GM12878 (cell line): ENCODE measurements around the gene ABCB4. TPM values are rescaled to one million over a fixed set of nuclear protein-coding genes. Genes with fewer than 3 reads are reported as not detected.

Experiments
- ATAC-seq: fragments of 200-7000 bp; cut with Tn5 transposase; 3 replicates; pipeline ENCODE4 v1.9.1; 2020; ENCODE audit warnings: mild to moderate bottlenecking, moderate library complexity
- BruUV-seq: library from RNA; stranded (reverse); fragments of 400-500 nt; replicated peaks from 2 replicates; lab custom pipeline; 2021; lab: Mats Ljungman, UMichigan
- CTCF ChIA-PET: fragments of 300-600 bp; sonication (Branson Sonifier 250); formaldehyde crosslinking; extraction: SDS; loops from one replicate; lab custom pipeline; 2021; ENCODE audit warnings: inconsistent platforms; lab: Yijun Ruan, JAX
- POLR2A ChIA-PET: fragments of 350-600 bp; formaldehyde crosslinking; extraction: SDS; loops from one replicate; lab custom pipeline; 2021; ENCODE audit warnings: inconsistent platforms; lab: Charles Lee
- RAD21 ChIA-PET: fragments of 300-600 bp; sonication (Branson Sonifier 250); formaldehyde crosslinking; loops from one replicate; lab custom pipeline; 2023; ENCODE audit warnings: antibody characterized with exemption; ENCODE audit not compliant: unreplicated experiment; lab: Charles Lee
- SMC1A ChIA-PET: fragments of 300-600 bp; sonication (Branson Sonifier 250); formaldehyde crosslinking; loops from one replicate; lab custom pipeline; 2023; ENCODE audit not compliant: unreplicated experiment, uncharacterized antibody; lab: Charles Lee
- DNase-seq: peaks from one replicate; pipeline ENCODE4 v3.0.0-alpha.2; 2011; ENCODE audit warnings: low read depth, low spot score
- FAIRE-seq: peaks from 3 replicates; lab custom pipeline; 2011; peaks lifted over from hg19 to GRCh38; lab: Jason Lieb, UNC
- H2AFZ ChIP-seq: 2 replicates; pipeline ENCODE4 v1.6.0; 2011; ENCODE audit warnings: low read depth, low read length, control low read depth; ENCODE audit not compliant: control insufficient read depth
- H3K27ac ChIP-seq: 2 replicates; pipeline ENCODE4 v1.5.1; 2011; ENCODE audit warnings: control low read depth; ENCODE audit not compliant: control insufficient read depth, insufficient read depth
- H3K27me3 ChIP-seq, 2 experiments: replicated peaks in 1 of 2; 2 replicates each; pipeline versions ENCODE4 v1.6.0 to v1.6.1; 2011; ENCODE audit warnings: low read length in 1 of 2; ENCODE audit not compliant: control insufficient read depth in 2 of 2, insufficient read depth in 2 of 2
- H3K36me3 ChIP-seq, 2 experiments: 2 replicates each; pipeline ENCODE4 v1.5.1; 2011; ENCODE audit warnings: low read length in 1 of 2; ENCODE audit not compliant: control insufficient read depth in 2 of 2, insufficient read depth in 2 of 2
- H3K4me1 ChIP-seq: 2 replicates; pipeline ENCODE4 v1.6.1; 2011; ENCODE audit warnings: mild to moderate bottlenecking, low read length, moderate library complexity, mixed read lengths; ENCODE audit not compliant: control insufficient read depth, insufficient read depth
- H3K4me2 ChIP-seq: 2 replicates; pipeline ENCODE4 v1.6.0; 2011; ENCODE audit warnings: control low read depth; ENCODE audit not compliant: control insufficient read depth, insufficient read depth
- H3K4me3 ChIP-seq: fragments of 200-600 bp; sonication (generic); 2 replicates; pipeline ENCODE4 v1.5.1; 2016
- H3K79me2 ChIP-seq: 2 replicates; pipeline ENCODE4 v1.6.0; 2011; ENCODE audit warnings: low read length; ENCODE audit not compliant: control insufficient read depth, insufficient read depth
- H3K9ac ChIP-seq: 2 replicates; pipeline ENCODE4 v1.8.0; 2011; ENCODE audit warnings: low read length, control low read depth, mixed read lengths; ENCODE audit not compliant: control insufficient read depth, insufficient read depth
- H3K9me3 ChIP-seq: replicated peaks from 3 replicates; pipeline ENCODE4 v1.5.1; 2011; ENCODE audit warnings: mild to moderate bottlenecking, low read length; ENCODE audit not compliant: control insufficient read depth, insufficient read depth
- H4K20me1 ChIP-seq: 2 replicates; pipeline ENCODE4 v1.6.0; 2011; ENCODE audit not compliant: control insufficient read depth, insufficient read depth
- MEF2A ChIP-seq: IDR thresholded peaks from 2 replicates; pipeline ENCODE4 v1.6.1; 2011; ENCODE audit warnings: low read depth, mild to moderate bottlenecking, low read length, moderate library complexity; ENCODE audit not compliant: insufficient read depth
- NR2C2 ChIP-seq: IDR thresholded peaks from 2 replicates; pipeline ENCODE4 v1.6.1; 2011; ENCODE audit warnings: borderline replicate concordance, low read depth; ENCODE audit not compliant: control insufficient read depth, insufficient read length
- NRF1 ChIP-seq: conservative IDR thresholded peaks from 2 replicates; pipeline ENCODE4 v1.6.1; 2011; ENCODE audit warnings: mild to moderate bottlenecking, low read depth, low read length, improper control_type of control experiment
- RAD51 ChIP-seq: fragments of 450-650 bp; IDR thresholded peaks from 2 replicates; pipeline ENCODE4 v1.6.1; 2016; ENCODE audit warnings: moderate library complexity, mild to moderate bottlenecking, inconsistent platforms
- SP1 ChIP-seq: IDR thresholded peaks from one replicate; pipeline ENCODE4 v1.6.1; 2011; ENCODE audit warnings: low read depth, low read length
- SRF ChIP-seq, 2 experiments: IDR thresholded peaks; 2 replicates each; pipeline ENCODE4 v1.6.1; 2011; ENCODE audit warnings: low read depth in 2 of 2, low read length in 2 of 2, mild to moderate bottlenecking in 1 of 2, moderate library complexity in 1 of 2
- TBL1XR1 ChIP-seq: IDR thresholded peaks from 2 replicates; pipeline ENCODE4 v1.6.1; 2012; ENCODE audit warnings: low read depth, low read length, improper control_type of control experiment
- TCF12 ChIP-seq: IDR thresholded peaks from 2 replicates; pipeline ENCODE4 v1.6.1; 2011; ENCODE audit warnings: low read depth, mild to moderate bottlenecking, low read length
- TCF3 ChIP-seq: IDR thresholded peaks from 2 replicates; pipeline ENCODE4 v1.6.1; 2012; ENCODE audit warnings: low read depth, mild to moderate bottlenecking, low read length, borderline replicate concordance; ENCODE audit not compliant: insufficient read depth
- TCF7 ChIP-seq: IDR thresholded peaks from 2 replicates; pipeline ENCODE4 v1.6.1; 2014; ENCODE audit warnings: antibody characterized with exemption, borderline replicate concordance
- ZSCAN29 ChIP-seq: fragments of 450-650 bp; IDR thresholded peaks from 2 replicates; pipeline ENCODE4 v1.6.1; 2017; ENCODE audit warnings: mild to moderate bottlenecking, moderate library complexity
- WGBS: methylation state at CpG from one replicate; pipeline ENCODE4 v1.1.6; 2016; ENCODE audit warnings: low lambda C conversion rate; ENCODE audit not compliant: insufficient replicate concordance, insufficient coverage; ENCODE audit errors: missing lambda C conversion rate; 5-methylcytosine and 5-hydroxymethylcytosine counted together
- in situ Hi-C: fragments of 300-500 bp; cut with MboI; formaldehyde crosslinking; loops from 9 replicates; pipeline ENCODE4 v1.14.3; 2018; ENCODE audit warnings: mixed read lengths
- intact Hi-C: fragments of 100-400 bp; cut with micrococcal nuclease; formaldehyde crosslinking; loops from one replicate; pipeline ENCODE4 v1.14.2; 2022; ENCODE audit not compliant: unreplicated experiment
- polyA plus RNA-seq, 11 experiments: library from polyadenylated mRNA; depleted of rRNA in 4 of 11; unstranded in 6 of 11; stranded (reverse) in 5 of 11; fragments of >200 nt; fragmentation: Nextera tagmentation in 4 of 11; fragmentation: Illumina TruSeq in 1 of 11; extraction: Ambion mirVana in 4 of 11; extraction: Trizol in 1 of 11; gene quantifications; 1 replicate in 1 of 11; 2 replicates in 10 of 11; pipeline versions ENCODE4 v1.2.1 to v1.2.3, GENCODE V29; 2011 to 2016; ENCODE audit warnings: inconsistent platforms in 2 of 11, missing spikeins in 2 of 11, low read depth in 1 of 11
- total RNA-seq, 4 experiments: library from RNA; depleted of rRNA in 3 of 4; stranded (reverse); fragments of >200 nt in 3 of 4; fragmentation: Illumina TruSeq in 1 of 4; extraction: Trizol in 1 of 4; gene quantifications; 2 replicates each; pipeline versions ENCODE4 v1.2.1 to v1.2.3, GENCODE V29; 2013 to 2021
- TF ChIP-seq, protein P1 (sequence below): fragments of 450-650 bp; IDR thresholded peaks from 2 replicates; pipeline ENCODE4 v1.6.1; 2017; ENCODE audit warnings: mild to moderate bottlenecking, moderate library complexity

The ABCB4 gene
- total and polyA plus RNA-seq, 10 of the 15 experiments (the other 5 are each of a cell fraction or from before 2014, with no cell fraction given), result 1.9 to 8.3 (median 4.4) TPM

GRCh38 chr7:87483131-87483530 lies 7.7 kb upstream of the ABCB4 start:
- H3K9ac ChIP-seq, result no peak overlapping the region
- CTCF ChIA-PET, result no interaction called here
- H3K4me1 ChIP-seq, result no peaks in the 10 kb centered on the region
- no peaks in the 10 kb centered on the region for H3K36me3 ChIP-seq
- DNase-seq, result no peak
- TF ChIP-seq TCF12, result no peak
- no peak for TF ChIP-seq RAD51
- TF ChIP-seq TCF7, result no peak
- TF ChIP-seq NRF1, result no peak
- TF ChIP-seq TCF3, result no peak
- TF ChIP-seq SP1, result no peak
- TF ChIP-seq ZSCAN29, result no peak
- no peak for TF ChIP-seq TBL1XR1
- TF ChIP-seq SRF (IDR thresholded peaks at IDR 0.05; ENCODE audit: low read depth in 2 of 2, low read length in 2 of 2), result no peak
- no peak for TF ChIP-seq NR2C2
- TF ChIP-seq, protein P1, sequence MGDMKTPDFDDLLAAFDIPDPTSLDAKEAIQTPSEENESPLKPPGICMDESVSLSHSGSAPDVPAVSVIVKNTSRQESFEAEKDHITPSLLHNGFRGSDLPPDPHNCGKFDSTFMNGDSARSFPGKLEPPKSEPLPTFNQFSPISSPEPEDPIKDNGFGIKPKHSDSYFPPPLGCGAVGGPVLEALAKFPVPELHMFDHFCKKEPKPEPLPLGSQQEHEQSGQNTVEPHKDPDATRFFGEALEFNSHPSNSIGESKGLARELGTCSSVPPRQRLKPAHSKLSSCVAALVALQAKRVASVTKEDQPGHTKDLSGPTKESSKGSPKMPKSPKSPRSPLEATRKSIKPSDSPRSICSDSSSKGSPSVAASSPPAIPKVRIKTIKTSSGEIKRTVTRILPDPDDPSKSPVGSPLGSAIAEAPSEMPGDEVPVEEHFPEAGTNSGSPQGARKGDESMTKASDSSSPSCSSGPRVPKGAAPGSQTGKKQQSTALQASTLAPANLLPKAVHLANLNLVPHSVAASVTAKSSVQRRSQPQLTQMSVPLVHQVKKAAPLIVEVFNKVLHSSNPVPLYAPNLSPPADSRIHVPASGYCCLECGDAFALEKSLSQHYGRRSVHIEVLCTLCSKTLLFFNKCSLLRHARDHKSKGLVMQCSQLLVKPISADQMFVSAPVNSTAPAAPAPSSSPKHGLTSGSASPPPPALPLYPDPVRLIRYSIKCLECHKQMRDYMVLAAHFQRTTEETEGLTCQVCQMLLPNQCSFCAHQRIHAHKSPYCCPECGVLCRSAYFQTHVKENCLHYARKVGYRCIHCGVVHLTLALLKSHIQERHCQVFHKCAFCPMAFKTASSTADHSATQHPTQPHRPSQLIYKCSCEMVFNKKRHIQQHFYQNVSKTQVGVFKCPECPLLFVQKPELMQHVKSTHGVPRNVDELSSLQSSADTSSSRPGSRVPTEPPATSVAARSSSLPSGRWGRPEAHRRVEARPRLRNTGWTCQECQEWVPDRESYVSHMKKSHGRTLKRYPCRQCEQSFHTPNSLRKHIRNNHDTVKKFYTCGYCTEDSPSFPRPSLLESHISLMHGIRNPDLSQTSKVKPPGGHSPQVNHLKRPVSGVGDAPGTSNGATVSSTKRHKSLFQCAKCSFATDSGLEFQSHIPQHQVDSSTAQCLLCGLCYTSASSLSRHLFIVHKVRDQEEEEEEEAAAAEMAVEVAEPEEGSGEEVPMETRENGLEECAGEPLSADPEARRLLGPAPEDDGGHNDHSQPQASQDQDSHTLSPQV, result no peak
- no peak for TF ChIP-seq MEF2A
- TF ChIP-seq, all 136 proteins: peak for 0
- Histone ChIP-seq H3K27ac (no peak overlapping the region), H2AFZ (no peak overlapping the region), H3K9me3 (no peaks in the 10 kb centered on the region; the same call in 2 of the 3 replicates), H4K20me1 (no peaks in the 10 kb centered on the region), H3K79me2 (no peaks in the 10 kb centered on the region), H3K27me3 (no peaks in the 10 kb centered on the region), H3K4me3 (no peak overlapping the region), H3K4me2 (no peak overlapping the region)
- RAD21 ChIA-PET, result no interaction called here
- FAIRE-seq, result no peak
- intact Hi-C loops (no loop called here), in situ Hi-C loops (no loop called here)
- SMC1A ChIA-PET, result no interaction called here
- no peak for ATAC-seq
- POLR2A ChIA-PET, result no interaction called here
- WGBS, result 56% methylated on average over 2 of the region's 2 CpGs
- BruUV-seq, result no TSS peak
